Calu3 (cell line): ENCODE data around the gene HOXC10. TPM values are rescaled to one million over a fixed set of nuclear protein-coding genes. Genes with fewer than 3 reads are reported as not detected.
A peak's percentile ranks its signal among the peaks of the same experiment; 100 is the strongest.

ENCODE experiments used
- BruUV-seq: library from RNA; stranded (reverse); fragments of 400-500 nt; replicated peaks from 2 replicates; lab custom pipeline; 2021; lab: Mats Ljungman, UMichigan
- CTCF ChIA-PET: fragments of 300-600 bp; sonication (Branson Sonifier 250); formaldehyde crosslinking; loops from one replicate; lab custom pipeline; 2022; ENCODE audit warnings: antibody characterized with exemption; lab: Charles Lee
- DNase-seq: peaks from one replicate; pipeline ENCODE4 v3.0.0; 2022
- H3K27ac Mint-ChIP-seq: one replicate; pipeline ENCODE4 v1.8.0; 2022; ENCODE audit warnings: mixed read lengths; ENCODE audit not compliant: unreplicated experiment
- H3K27me3 Mint-ChIP-seq: one replicate; pipeline ENCODE4 v1.8.0; 2022; ENCODE audit warnings: mixed read lengths; ENCODE audit not compliant: unreplicated experiment
- H3K36me3 Mint-ChIP-seq: one replicate; pipeline ENCODE4 v1.8.0; 2022; ENCODE audit warnings: mild to moderate bottlenecking, moderate library complexity, mixed read lengths; ENCODE audit not compliant: insufficient read depth, unreplicated experiment
- H3K4me1 Mint-ChIP-seq: one replicate; pipeline ENCODE4 v1.8.0; 2022; ENCODE audit warnings: mild to moderate bottlenecking, low read depth, mixed read lengths; ENCODE audit not compliant: unreplicated experiment
- H3K4me3 Mint-ChIP-seq: one replicate; pipeline ENCODE4 v1.8.0; 2022; ENCODE audit warnings: mild to moderate bottlenecking, low read depth, moderate library complexity, mixed read lengths; ENCODE audit not compliant: unreplicated experiment
- H3K9me3 Mint-ChIP-seq: one replicate; pipeline ENCODE4 v1.8.0; 2022; ENCODE audit warnings: low read depth, mixed read lengths; ENCODE audit not compliant: unreplicated experiment
- intact Hi-C: fragments of 100-400 bp; cut with micrococcal nuclease; formaldehyde crosslinking; loops from one replicate; pipeline ENCODE4 v1.10.0; 2022; ENCODE audit not compliant: unreplicated experiment
- total RNA-seq: library from RNA; stranded (reverse); gene quantifications from 2 replicates; pipeline ENCODE4 v1.2.3, GENCODE V29; 2022
- TF ChIP-seq, protein P1 (sequence below): fragments of 200-600 bp; IDR thresholded peaks from one replicate; pipeline ENCODE4 v1.8.0; 2022; ENCODE audit warnings: antibody characterized with exemption; ENCODE audit not compliant: unreplicated experiment

Gene HOXC10
- total RNA-seq, 1 experiment from 2014 or later = 0.71 TPM

DNA sequence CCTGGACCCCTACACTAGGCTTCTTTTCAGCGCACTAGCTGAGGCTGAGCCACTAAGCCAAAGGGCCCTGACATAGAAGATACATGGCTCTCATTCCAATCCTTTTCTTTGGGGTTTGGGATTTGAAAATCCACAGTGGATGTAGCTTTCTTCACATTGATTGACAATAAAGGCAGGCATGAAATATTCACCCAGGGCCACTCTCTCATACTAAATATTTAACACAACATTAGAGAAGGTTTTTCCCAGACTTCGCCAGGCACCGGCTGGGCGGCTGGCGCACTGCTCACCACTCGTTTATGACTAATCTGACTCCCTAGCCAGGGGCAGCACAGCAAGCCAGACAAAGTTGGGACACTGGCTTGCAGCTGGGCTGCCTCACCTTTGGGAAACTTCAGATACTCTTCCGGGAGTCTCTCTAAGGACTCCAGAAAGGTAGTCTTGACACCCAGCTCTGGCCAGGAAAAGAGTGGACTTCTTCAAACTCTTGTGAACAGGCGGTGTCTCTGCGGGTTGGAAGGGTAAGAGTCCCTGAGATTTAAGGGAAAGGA, 12.7 kb upstream of the HOXC10 start:
- H3K27ac Mint-ChIP-seq = no peak overlapping the region
- TF ChIP-seq, protein P1, sequence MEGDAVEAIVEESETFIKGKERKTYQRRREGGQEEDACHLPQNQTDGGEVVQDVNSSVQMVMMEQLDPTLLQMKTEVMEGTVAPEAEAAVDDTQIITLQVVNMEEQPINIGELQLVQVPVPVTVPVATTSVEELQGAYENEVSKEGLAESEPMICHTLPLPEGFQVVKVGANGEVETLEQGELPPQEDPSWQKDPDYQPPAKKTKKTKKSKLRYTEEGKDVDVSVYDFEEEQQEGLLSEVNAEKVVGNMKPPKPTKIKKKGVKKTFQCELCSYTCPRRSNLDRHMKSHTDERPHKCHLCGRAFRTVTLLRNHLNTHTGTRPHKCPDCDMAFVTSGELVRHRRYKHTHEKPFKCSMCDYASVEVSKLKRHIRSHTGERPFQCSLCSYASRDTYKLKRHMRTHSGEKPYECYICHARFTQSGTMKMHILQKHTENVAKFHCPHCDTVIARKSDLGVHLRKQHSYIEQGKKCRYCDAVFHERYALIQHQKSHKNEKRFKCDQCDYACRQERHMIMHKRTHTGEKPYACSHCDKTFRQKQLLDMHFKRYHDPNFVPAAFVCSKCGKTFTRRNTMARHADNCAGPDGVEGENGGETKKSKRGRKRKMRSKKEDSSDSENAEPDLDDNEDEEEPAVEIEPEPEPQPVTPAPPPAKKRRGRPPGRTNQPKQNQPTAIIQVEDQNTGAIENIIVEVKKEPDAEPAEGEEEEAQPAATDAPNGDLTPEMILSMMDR = no peak
- no peaks in the 10 kb centered on the region for H3K9me3 Mint-ChIP-seq
- H3K36me3 Mint-ChIP-seq = peaks cover 8% of the 10 kb centered on the region
- BruUV-seq = no TSS peak
- H3K4me3 Mint-ChIP-seq = no peak overlapping the region
- peaks cover 93% of the 10 kb centered on the region for H3K27me3 Mint-ChIP-seq
- intact Hi-C loops = no loop called here
- H3K4me1 Mint-ChIP-seq = no peaks in the 10 kb centered on the region
- DNase-seq = no peak
- CTCF ChIA-PET = interaction anchor here (0.6 to 0.7 kb wide), 2 partner anchors 8 to 17 kb away, joined by 3 read pairs; partner anchors contain the start of gene HOXC12

DNA sequence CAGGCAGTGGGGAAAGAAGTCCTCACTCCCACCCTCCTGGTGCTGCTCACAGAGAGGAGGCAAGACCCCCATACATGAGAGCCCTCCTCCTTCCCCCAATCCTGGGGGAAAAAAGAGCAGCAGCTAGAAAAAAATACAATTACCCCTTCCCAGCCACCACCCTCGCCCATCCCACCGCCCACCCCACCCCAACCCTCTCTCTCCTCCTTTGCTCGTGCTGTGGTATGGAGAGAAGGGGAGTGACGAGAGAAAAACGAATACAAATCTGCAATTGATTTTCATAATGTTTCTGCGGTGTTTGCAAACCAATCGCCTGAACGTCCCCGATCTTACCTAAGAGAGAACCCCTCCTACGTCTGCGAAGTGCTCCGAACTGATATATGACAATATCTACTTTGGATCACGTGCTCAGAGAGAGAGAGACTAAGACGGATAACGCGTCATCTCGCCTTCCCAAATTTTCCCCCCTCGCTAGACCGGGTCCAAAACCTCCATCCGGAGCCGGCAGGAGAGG, 12.2 kb upstream of the HOXC10 start, which contains the start of gene HOXC11:
TSS of gene HOXC11 (plus strand) at position 405 of the 514 bp plus-strand sequence. CDS start 116 bp downstream, outside the sequence.
- Mint-ChIP-seq H3K27me3 (peaks cover 87% of the 10 kb centered on the region), H3K36me3 (peaks cover 8% of the 10 kb centered on the region), H3K4me1 (no peaks in the 10 kb centered on the region), H3K4me3 (peak within 1 kb of the TSS; percentile 37), H3K9me3 (no peaks in the 10 kb centered on the region), H3K27ac (no peak within 1 kb of the TSS)
- CTCF ChIA-PET = interaction anchor here (0.6 to 0.7 kb wide), 2 partner anchors 9 to 36 kb away, joined by 3 to 4 read pairs; partner anchors contain the start of gene HOXC8
- BruUV-seq = no TSS peak
- intact Hi-C loops = no loop called here
- no peak for DNase-seq
- TF ChIP-seq, protein P1 = no peak

DNA sequence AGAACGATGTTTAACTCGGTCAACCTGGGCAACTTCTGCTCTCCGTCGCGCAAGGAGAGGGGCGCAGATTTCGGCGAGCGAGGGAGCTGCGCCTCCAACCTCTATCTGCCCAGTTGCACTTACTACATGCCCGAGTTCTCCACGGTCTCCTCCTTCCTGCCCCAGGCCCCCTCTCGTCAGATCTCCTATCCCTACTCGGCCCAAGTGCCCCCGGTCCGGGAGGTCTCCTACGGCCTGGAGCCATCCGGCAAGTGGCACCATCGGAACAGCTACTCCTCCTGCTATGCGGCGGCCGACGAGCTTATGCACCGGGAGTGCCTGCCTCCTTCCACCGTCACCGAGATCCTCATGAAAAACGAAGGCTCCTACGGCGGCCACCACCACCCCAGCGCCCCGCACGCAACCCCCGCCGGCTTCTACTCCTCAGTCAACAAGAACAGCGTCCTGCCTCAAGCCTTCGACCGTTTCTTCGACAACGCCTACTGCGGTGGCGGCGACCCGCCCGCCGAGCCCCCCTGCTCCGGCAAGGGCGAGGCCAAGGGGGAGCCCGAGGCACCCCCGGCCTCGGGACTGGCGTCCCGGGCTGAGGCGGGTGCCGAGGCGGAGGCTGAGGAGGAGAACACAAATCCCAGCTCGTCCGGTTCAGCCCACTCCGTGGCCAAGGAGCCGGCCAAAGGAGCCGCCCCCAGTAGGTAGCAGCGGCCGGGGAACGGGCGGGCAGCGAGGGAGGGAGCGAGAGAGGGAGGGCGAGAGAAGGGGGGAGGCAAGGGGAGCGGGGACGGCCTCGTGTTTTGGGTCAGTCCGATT, 11.5 kb upstream of the HOXC10 start:
- Mint-ChIP-seq H3K4me3 (peak overlapping the region; percentile 37), H3K9me3 (no peaks in the 10 kb centered on the region), H3K27ac (no peak overlapping the region), H3K36me3 (peaks cover 8% of the 10 kb centered on the region), H3K4me1 (peaks cover 3% of the 10 kb centered on the region), H3K27me3 (peaks cover 80% of the 10 kb centered on the region)
- TF ChIP-seq, protein P1 = no peak
- no peak for DNase-seq
- intact Hi-C loops = no loop called here
- CTCF ChIA-PET = interaction anchor here (0.6 kb wide), 2 partner anchors 36 to 230 kb away, joined by 4 read pairs; partner anchors contain the start of gene HOXC8
- no TSS peak for BruUV-seq
